ENCODE data around the gene PRR11.

The PRR11 gene

DNA sequence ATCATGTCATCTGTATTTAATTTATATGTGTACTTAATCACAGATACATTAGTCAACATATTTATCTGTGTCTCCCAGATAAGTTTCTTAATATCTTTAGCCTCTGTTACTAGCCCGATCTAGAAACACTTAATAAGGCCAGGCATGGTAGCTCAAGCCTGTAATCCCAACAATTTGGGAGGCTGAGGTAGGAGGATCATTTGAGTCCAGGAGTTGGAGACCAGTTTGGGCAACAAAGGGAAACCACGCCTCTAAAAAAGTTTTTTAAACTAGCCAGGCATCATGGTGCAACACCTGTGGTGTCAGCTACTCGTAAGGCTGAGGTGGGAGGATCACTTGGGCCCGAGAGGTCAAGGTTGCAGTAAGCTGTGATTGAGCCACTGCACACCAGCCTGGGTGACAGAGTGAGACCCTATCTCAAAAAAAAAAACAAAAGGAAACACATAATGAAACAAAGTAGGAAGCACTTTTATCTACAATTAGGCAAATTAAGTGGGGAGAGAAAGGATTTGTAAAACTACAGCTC, 9.9 kb upstream of the PRR11 start:
- TF ChIP-seq EZH2 (IDR thresholded peaks at IDR 0.05) (no peak), FOXP2 (optimal IDR thresholded peaks at IDR 0.05; ENCODE audit: control extremely low read depth, extremely low read length, insufficient read depth) (no peak), POLR2AphosphoS5 (IDR thresholded peaks at IDR 0.05; ENCODE audit: borderline replicate concordance, low read depth, low read length) (no peak)
- H3K36me3 ChIP-seq (ENCODE audit: insufficient read depth, low read length): peaks cover 47% of the 10 kb centered on the region
- H3K27ac ChIP-seq: no peak overlapping the region
- no peak for DNase-seq (ENCODE audit: low read depth, low spot score)
- no peaks in the 10 kb centered on the region for H3K9me3 ChIP-seq (ENCODE audit: low read depth, low read length)
- H3K9ac ChIP-seq (ENCODE audit: insufficient read length): no peak overlapping the region
- H3K4me3 ChIP-seq: no peak overlapping the region

GRCh38 chr17:59149051-59149450, 6.5 kb upstream of the PRR11 start:
- H3K4me3 ChIP-seq: no peak overlapping the region
- H3K27ac ChIP-seq: peak overlapping the region; percentile 28; the same call in 1 of the 2 replicates
- peaks cover 44% of the 10 kb centered on the region for H3K36me3 ChIP-seq (ENCODE audit: insufficient read depth, low read length)
- DNase-seq (ENCODE audit: low read depth, low spot score): no peak
- H3K9ac ChIP-seq (ENCODE audit: insufficient read length): no peak overlapping the region
- no peaks in the 10 kb centered on the region for H3K9me3 ChIP-seq (ENCODE audit: low read depth, low read length)
- TF ChIP-seq POLR2AphosphoS5 (IDR thresholded peaks at IDR 0.05; ENCODE audit: borderline replicate concordance, low read depth, low read length) (no peak), FOXP2 (optimal IDR thresholded peaks at IDR 0.05; ENCODE audit: control extremely low read depth, extremely low read length, insufficient read depth) (no peak), EZH2 (IDR thresholded peaks at IDR 0.05) (no peak)

DNA sequence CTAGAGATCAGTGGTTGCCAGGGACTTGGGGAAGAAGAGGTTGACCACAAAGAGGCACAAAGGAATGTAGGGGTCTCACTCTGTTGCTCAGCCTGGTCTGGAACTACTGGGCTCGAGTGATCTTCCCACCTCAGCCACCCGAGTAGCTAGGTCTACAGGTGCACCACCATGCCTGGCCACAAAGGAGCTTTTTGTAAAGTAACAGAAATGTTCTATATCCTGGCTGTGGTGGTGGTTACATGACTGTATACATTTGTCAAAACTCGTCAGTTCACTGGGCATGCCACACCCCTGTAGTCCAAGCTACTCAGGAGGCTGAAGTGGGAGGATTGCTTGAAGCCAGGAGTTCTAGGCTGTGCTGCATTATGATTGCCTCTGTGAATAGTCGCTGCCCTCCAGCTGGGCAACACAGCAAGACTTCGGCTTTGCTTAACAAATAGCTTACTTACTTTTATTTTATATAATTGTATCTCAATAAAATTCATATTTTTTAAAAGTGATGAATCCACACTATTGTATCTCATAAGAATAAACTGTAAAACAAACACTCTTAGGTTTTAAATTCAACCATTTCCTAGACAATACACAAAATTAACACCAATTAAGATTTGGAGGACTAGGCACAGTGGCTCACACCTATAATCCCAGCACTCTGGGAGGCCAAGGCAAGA, 5.6 kb upstream of the PRR11 start:
- Histone ChIP-seq H3K36me3 (ENCODE audit: insufficient read depth, low read length) (peaks cover 38% of the 10 kb centered on the region), H3K9ac (ENCODE audit: insufficient read length) (no peak overlapping the region), H3K27ac (no peak overlapping the region), H3K4me3 (no peak overlapping the region), H3K9me3 (ENCODE audit: low read depth, low read length) (no peaks in the 10 kb centered on the region)
- TF ChIP-seq POLR2AphosphoS5 (IDR thresholded peaks at IDR 0.05; ENCODE audit: borderline replicate concordance, low read depth, low read length) (no peak), EZH2 (IDR thresholded peaks at IDR 0.05) (no peak), FOXP2 (optimal IDR thresholded peaks at IDR 0.05; ENCODE audit: control extremely low read depth, extremely low read length, insufficient read depth) (no peak)
- DNase-seq (ENCODE audit: low read depth, low spot score): no peak

DNA sequence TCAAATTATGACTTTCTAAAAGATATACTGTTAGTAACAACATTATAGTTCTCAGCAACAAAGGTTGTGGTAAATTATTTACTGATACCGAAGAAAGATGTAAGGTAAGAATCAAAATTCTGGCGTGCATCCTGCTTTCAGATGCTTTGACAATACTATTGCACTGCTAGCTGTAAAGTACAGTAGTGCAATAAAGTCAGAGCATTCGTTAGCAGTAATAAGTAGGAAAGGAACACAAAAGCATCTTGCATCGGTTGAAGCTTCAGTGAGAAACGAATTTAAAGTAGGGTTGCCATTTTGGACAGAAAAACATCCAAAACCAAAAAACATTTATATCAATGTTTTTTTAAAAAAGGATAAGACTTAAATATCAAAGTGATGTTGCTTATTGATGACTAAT, 4.5 kb upstream of the PRR11 start:
- H3K27ac ChIP-seq: peak overlapping the region; percentile 98; the same call in 1 of the 2 replicates
- TF ChIP-seq EZH2 (IDR thresholded peaks at IDR 0.05): no peak
- no peak for TF ChIP-seq POLR2AphosphoS5 (IDR thresholded peaks at IDR 0.05; ENCODE audit: borderline replicate concordance, low read depth, low read length)
- TF ChIP-seq FOXP2 (optimal IDR thresholded peaks at IDR 0.05; ENCODE audit: control extremely low read depth, extremely low read length, insufficient read depth): no peak
- peak overlapping the region; percentile 97 for H3K4me3 ChIP-seq
- no peak for DNase-seq (ENCODE audit: low read depth, low spot score)
- H3K9me3 ChIP-seq (ENCODE audit: low read depth, low read length): no peaks in the 10 kb centered on the region
- H3K36me3 ChIP-seq (ENCODE audit: insufficient read depth, low read length): peaks cover 30% of the 10 kb centered on the region
- peak overlapping the region; percentile 98 for H3K9ac ChIP-seq (ENCODE audit: insufficient read length)

DNA sequence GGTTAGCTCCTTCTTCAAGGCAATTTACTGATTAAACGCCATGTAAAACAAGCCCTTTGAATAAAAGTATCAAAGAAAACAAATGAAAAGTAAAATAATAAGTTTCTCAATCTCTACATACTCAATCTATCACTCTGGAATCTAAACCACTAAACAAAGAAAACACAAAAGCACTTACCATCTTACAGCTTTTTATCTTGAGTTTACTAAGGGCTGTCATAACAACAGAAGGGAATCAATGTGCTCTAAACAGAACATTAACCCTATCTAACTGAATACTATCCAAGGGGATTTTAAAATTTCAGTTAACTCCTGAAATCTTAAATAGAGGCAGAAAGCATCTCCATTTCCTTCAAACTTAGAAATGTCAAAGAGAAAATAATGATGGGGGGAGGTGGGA, 4.0 kb upstream of the PRR11 start:
- H3K27ac ChIP-seq: peak overlapping the region; percentile 98
- no peak for DNase-seq (ENCODE audit: low read depth, low spot score)
- peak overlapping the region; percentile 97 for H3K4me3 ChIP-seq
- H3K9ac ChIP-seq (ENCODE audit: insufficient read length): peak overlapping the region; percentile 98
- H3K9me3 ChIP-seq (ENCODE audit: low read depth, low read length): no peaks in the 10 kb centered on the region
- peaks cover 29% of the 10 kb centered on the region for H3K36me3 ChIP-seq (ENCODE audit: insufficient read depth, low read length)
- no peak for TF ChIP-seq FOXP2 (optimal IDR thresholded peaks at IDR 0.05; ENCODE audit: control extremely low read depth, extremely low read length, insufficient read depth)
- TF ChIP-seq EZH2 (IDR thresholded peaks at IDR 0.05): no peak
- no peak for TF ChIP-seq POLR2AphosphoS5 (IDR thresholded peaks at IDR 0.05; ENCODE audit: borderline replicate concordance, low read depth, low read length)

DNA sequence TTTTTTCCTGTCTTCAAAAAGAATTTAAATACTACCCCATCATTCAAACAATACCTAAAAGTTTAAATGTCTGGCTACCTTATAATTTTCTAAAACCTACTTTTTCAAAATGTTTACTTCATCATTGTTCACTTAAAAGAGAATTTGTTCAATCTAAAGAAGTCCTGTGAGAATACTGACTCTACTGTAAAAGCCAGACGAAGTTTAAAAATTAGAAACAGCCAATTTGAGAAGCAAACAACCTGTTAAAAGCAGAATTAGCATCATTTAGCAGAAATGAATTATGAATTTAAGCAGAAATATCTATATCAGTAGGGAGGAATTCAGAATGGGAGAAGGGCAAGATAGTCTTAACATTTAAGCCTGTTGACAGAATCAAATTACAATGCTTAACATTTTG, 2.6 kb upstream of the PRR11 start:
- TF ChIP-seq EZH2 (IDR thresholded peaks at IDR 0.05) (no peak), POLR2AphosphoS5 (IDR thresholded peaks at IDR 0.05; ENCODE audit: borderline replicate concordance, low read depth, low read length) (no peak), FOXP2 (optimal IDR thresholded peaks at IDR 0.05; ENCODE audit: control extremely low read depth, extremely low read length, insufficient read depth) (no peak)
- H3K9ac ChIP-seq (ENCODE audit: insufficient read length): peak overlapping the region; percentile 98
- H3K9me3 ChIP-seq (ENCODE audit: low read depth, low read length): no peaks in the 10 kb centered on the region
- DNase-seq (ENCODE audit: low read depth, low spot score): no peak
- peak overlapping the region; percentile 97 for H3K4me3 ChIP-seq
- peaks cover 23% of the 10 kb centered on the region for H3K36me3 ChIP-seq (ENCODE audit: insufficient read depth, low read length)
- peak overlapping the region; percentile 98 for H3K27ac ChIP-seq

DNA sequence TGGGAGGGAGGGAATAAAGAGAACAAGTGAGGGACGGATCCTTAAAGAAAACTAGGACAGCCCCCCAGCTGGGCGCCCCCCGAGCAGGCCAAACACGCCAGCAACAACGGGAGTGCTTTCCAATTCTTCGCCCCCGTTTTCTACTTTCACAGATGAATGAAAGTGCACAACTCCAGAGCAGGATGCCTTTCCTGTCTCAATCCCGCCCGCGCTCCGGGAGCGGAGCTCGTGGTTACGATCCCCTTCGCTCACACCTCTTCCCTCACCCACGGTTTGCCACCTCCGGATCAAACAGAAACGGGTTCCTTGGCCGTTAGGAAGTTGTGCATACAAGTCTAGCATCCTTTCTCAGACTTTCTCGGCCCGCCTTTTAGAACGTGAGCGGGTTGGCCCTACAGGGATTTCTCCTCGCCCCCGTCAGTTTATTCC, 1.2 kb upstream of the PRR11 start:
- TF ChIP-seq POLR2AphosphoS5 (IDR thresholded peaks at IDR 0.05; ENCODE audit: borderline replicate concordance, low read depth, low read length) (no peak), FOXP2 (optimal IDR thresholded peaks at IDR 0.05; ENCODE audit: control extremely low read depth, extremely low read length, insufficient read depth) (no peak), EZH2 (IDR thresholded peaks at IDR 0.05) (no peak)
- no peak for DNase-seq (ENCODE audit: low read depth, low spot score)
- Histone ChIP-seq H3K4me3 (peak overlapping the region; percentile 97), H3K27ac (peak overlapping the region; percentile 98), H3K36me3 (ENCODE audit: insufficient read depth, low read length) (peaks cover 15% of the 10 kb centered on the region), H3K9me3 (ENCODE audit: low read depth, low read length) (no peaks in the 10 kb centered on the region), H3K9ac (ENCODE audit: insufficient read length) (peak overlapping the region; percentile 98)

- peaks cover 10% of the 10 kb centered on the region for H3K36me3 ChIP-seq (ENCODE audit: insufficient read depth, low read length)
- no peaks in the 10 kb centered on the region for H3K9me3 ChIP-seq (ENCODE audit: low read depth, low read length)
- DNase-seq (ENCODE audit: low read depth, low spot score): no peak
- peak within 1 kb of the TSS; percentile 98 for H3K27ac ChIP-seq
- peak; percentile 64 for TF ChIP-seq POLR2AphosphoS5 (IDR thresholded peaks at IDR 0.05; ENCODE audit: borderline replicate concordance, low read depth, low read length)
- no peak for TF ChIP-seq FOXP2 (optimal IDR thresholded peaks at IDR 0.05; ENCODE audit: control extremely low read depth, extremely low read length, insufficient read depth)
- H3K4me3 ChIP-seq: peak within 1 kb of the TSS; percentile 97
- H3K9ac ChIP-seq (ENCODE audit: insufficient read length): peak within 1 kb of the TSS; percentile 98
Observed at GRCh38 chr17:59154721-59155438, 666 bp upstream of the PRR11 start, which contains the start of gene SKA2. SKA2 (minus strand) TSS chr17:59155186; CDS start chr17:59155163, 23 bp downstream.
